NCI-H146 treated with DMSO at 0.1 percent for 48 hours (cell line): ENCODE measurements around the gene ZNF785.
"Not testable (repeated sequence)": the region's sequence is repeated elsewhere in the genome, so short reads cannot be mapped to it uniquely, and the experiment has no call there.

ENCODE experiments used
- DNase-seq: peaks from one replicate; lab custom pipeline; 2025; ENCODE audit not compliant: unreplicated experiment; lab: John Stamatoyannopoulos, UW

Gene ZNF785

DNA sequence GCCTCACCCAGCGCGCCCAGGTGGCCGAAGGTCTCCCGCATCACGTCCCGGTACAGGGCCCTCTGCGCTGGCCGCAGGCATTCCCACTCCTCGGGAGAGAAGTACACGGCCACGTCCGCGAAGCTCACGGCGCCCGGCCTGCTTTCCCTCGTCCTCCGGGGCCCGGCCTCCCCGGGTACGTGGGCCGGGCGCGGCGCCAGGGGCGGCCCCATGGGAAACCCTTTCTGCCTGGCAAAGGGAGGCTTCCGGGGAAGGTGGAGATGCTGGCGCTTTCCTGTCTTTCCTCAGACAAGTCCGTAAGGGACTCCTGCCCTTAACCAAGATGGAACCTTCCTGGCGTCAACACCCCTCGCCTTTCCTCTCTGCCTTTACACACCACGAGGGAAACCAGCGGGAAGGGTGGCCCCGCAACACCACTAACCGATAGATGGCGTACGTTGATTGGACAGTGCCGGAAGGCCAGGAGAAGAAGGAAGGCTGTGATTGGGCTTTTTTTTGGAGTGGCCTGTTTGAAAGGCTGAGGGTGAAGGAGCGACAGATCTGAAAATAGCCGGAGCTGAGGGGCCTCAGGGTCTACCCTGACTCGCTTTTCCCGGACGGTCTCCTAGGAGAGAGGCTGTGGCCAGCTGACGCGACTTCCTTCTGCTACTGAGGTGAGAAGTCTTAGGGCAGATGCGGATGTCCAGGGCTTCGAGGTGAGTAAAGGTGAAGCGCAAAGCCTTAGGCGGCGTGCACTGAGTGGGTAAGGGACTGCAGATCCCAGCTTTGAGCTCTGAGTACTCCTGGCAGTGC, at the start of gene ZNF785:
Gene ZNF785 (minus strand): TSS at position 298 of the 792 bp plus-strand sequence. CDS start 86 bp downstream, at position 212.
- peak; percentile 99 for DNase-seq

- DNase-seq = no peak
Observed at GRCh38 chr16:30633526-30633925, 48.0 kb upstream of the ZNF785 start.

DNA sequence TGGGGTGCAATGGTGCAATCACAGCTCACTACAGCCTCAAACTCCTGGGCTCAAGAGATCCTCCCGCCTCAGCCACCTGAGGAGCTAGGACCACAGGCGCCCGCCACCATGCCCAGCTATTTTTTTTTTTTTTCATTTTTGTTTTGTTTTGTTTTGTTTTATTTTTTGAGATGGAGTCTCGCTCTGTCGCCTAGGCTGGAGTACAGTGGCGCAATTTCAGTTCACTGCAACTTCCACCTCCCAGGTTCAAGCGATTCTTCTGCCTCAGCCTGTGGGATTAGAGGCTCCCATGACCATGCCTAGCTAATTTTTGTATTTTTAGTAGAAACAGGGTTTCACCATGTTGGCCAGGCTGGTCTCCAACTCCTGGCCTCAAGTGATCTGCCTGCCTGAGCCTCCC, 47.0 kb upstream of the ZNF785 start:
- not testable (repeated sequence) for DNase-seq

- peak; percentile 72 for DNase-seq
Observed at GRCh38 chr16:30628628-30629540, 43.4 kb upstream of the ZNF785 start.

DNA sequence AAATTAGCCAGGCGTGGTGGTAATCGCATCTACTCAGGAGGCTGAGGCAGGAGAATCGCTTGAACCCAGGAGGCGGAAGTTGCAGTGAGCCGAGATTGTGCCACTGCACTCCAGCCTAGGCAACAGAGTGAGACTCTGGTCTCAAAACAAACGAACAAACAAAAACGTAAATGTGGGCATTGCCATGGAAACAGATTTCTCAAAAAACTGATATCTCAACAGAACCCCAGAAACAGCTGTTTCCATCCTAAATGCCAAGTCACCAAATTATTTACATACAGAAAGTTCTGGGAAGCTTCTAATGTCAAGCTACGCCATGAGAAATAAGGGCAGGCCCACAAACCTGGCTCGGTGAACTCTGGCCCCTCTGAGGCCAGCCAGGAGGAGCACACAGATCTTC, 40.7 kb upstream of the ZNF785 start:
- no peak for DNase-seq

DNA sequence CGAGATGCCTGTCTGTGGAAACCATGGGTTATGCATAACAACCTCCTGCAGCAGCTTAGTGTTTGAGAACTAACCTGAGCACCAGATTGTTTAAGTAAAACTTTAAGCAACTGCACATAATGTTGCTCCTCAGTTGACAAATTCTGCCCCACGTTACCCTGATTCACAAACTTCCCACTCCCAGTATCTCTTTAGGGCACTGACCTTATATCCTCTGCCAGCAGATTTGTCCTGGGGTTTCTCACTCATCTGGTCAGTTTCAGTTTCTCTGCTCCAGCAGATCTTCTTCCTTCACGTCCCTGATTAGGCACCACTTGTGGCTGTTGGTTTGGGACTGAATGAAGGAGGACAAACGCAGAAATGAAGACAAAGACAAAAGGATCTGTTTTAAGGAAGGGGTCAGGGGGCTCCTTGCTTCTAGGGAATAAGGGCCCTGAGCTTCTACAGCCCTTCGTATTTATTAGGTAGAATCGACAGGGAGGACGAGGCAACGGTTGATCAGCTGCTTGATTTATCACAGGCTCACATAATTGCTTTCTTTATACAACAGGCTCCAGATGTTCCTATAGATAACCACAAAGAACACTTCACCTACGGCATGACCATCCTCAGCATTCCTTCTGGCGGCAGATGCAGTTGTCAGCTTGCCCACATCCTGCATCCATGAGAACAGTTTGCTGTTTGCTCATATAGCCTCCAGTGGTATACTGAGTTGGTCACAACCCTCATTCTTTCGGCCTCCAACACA, 38.2 kb upstream of the ZNF785 start:
- DNase-seq = no peak

DNA sequence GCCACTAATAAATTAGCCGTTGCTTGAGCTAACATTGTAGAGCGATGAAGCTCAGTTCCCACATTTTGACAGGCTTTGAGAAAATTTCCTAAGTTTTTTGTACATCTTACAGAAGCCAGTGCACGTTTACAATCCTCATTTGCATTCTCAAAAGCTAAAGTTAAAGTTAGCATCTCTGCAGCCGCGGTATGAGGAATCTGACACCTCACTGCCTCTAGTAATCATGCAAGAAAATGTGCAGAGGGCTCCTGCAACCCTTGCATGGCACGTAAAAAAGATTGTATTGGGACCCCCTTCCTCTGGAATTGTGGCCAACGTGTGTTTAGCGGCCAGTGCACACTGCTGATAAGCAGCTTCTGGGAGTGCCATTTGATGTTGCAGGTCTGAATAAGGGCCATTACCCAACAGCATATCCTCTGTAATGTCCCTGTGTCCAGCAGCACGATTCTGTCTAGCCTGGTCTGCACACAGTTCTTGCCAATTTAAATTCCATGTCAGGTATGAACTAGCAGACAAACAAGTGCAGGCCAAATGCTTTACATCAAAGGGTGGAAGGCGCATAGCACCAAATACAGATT, 37.0 kb upstream of the ZNF785 start:
- DNase-seq = no peak

DNA sequence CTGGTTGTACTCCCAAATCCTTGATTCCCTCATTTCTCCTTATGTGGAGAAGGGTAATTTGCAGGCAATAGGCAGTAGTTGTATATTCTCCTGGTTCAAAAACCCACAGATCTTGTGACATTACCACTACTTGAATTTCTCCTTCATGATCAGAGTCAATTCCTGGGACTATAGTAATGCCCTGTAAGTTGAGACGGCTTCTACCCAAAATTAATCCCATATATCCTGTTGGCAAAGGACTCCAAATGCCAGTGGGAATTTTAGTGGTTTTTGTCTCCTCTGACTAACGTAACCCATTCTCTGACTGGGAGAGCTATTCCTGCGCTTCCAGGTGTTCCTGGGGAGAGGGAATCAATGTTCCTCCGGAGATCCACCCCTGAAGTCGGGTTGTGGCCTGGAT, 36.3 kb upstream of the ZNF785 start:
- no peak for DNase-seq

DNA sequence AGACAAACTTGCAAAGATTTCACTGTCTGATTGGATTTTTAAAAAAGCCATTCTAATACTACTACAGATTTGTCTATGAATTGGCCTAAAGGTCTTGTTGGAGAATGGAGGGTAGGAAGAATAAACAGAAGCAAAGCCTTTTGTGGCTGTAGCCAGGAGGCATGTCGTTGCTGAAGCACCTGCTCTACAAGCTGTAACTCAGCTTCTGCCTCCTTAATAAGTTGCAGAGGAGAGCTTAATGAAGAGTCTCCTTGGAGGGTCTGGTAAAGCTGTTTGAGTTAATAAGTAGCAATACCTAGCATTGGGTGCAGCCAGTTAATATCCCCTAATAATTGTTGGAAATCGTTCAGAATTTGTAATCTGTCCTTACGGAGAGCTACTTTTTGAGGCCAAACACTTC, 34.7 kb upstream of the ZNF785 start:
- peak; percentile 39 for DNase-seq

GRCh38 chr16:30619638-30620037, 34.1 kb upstream of the ZNF785 start:
- DNase-seq = no peak

- DNase-seq = no peak
Observed at GRCh38 chr16:30619202-30619601, 33.7 kb upstream of the ZNF785 start.

DNA sequence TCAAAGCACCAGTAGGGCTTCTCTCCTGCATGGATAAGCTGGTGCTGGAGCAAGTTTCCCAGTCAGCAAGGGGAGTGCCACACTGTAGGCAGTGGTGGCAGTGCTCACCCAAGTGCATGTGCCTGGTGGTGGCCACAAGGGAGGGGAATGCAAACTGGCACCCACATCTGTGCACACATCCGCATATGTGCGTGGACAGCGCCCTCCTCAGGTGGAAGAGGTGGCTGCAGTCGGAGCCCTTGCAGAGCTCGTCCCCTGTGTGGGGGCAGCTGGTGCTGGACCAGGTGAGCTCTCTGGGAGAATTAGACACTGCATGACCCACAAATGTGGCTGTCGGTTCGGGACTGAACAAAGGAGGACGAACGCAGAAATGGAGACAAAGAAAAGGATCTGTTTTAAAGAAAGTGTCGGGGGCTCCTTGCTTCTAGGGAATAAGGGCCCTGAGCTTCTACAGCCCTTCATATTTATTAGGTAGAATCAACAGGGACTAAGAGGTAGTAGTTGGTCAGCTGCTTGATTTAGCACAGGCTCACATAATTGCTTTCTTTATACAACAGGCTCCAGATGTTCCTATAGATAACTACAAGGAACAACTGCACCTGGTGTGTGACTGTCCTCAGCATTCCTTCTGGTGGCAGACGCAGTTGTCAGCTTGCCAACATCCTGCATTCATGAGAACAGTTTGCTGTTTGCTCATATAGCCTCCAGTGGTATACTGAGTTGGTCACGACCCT, 30.0 kb upstream of the ZNF785 start:
- DNase-seq = peak; percentile 83

GRCh38 chr16:30609926-30610839, 24.7 kb upstream of the ZNF785 start, which contains the start of gene ZNF689:
Gene ZNF689, minus strand, starts transcription at chr16:30610389. Its CDS starts 348 bp downstream, at chr16:30610041.
- peak; percentile 97 for DNase-seq

- DNase-seq = peak; percentile 18
Observed at GRCh38 chr16:30609002-30609925, 23.8 kb upstream of the ZNF785 start.

DNA sequence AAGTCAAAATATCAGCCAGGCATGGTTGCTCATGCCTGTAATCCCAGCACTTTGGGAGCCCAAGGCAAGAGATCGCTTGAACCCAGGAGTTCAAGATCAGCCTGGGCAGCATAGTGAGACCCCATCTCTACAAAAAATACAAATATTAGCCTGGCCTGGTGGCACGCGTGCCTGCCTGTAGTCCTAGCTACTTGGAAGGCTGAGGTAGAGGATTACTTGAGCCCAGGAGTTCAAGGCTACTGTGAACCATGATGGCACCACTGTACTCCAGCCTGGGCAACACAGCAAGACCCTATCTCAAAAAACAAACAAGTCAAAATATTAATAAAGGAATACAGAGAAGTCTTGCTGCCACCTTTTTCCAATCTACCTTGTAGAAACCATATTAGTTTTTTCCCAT, 20.5 kb upstream of the ZNF785 start:
- no peak for DNase-seq

DNA sequence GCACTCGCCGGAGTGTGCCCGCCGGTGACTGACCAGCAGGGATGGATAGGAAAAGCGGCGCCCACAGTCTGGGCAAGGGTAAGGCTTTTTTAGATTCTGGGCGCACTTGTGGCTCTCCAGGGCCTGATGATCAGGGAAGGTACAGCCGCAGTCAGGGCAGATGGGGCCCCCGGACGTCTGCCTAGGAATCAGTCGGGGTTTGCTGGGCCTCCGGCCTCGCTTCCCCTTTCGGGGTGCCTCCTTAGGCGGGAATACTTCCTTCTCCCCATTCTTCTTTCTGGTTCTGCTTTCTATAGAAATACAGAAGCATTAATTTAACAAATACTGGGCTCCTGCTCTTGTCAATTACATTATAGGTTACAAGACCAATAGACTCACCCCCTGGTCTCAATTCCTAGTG, 19.7 kb upstream of the ZNF785 start:
- no peak for DNase-seq

- no peak for DNase-seq
Observed at GRCh38 chr16:30604316-30604947, 18.9 kb upstream of the ZNF785 start.

GRCh38 chr16:30603945-30604315, 18.4 kb upstream of the ZNF785 start:
- no peak for DNase-seq
